HepG2 (cell line): ENCODE results near the gene UBP1. TPM values are rescaled to one million over a fixed set of nuclear protein-coding genes. Genes with fewer than 3 reads are reported as not detected.

Experiments used
- ATAC-seq: fragments of 200-7000 bp; cut with Tn5 transposase; 3 replicates; pipeline ENCODE4 v1.9.1; 2020; ENCODE audit warnings: mild to moderate bottlenecking, moderate library complexity
- BruUV-seq: library from RNA; stranded (reverse); fragments of 400-500 nt; replicated peaks from 2 replicates; lab custom pipeline; 2021; lab: Mats Ljungman, UMichigan
- CTCF ChIA-PET: fragments of 300-600 bp; formaldehyde crosslinking; extraction: SDS; loops from one replicate; lab custom pipeline; 2021; ENCODE audit warnings: low total read pairs, inconsistent platforms, low intra/inter-chr PET ratio; lab: Yijun Ruan, JAX
- POLR2A ChIA-PET: fragments of 350-600 bp; sonication (Branson Sonifier 250); formaldehyde crosslinking; loops from one replicate; lab custom pipeline; 2020; ENCODE audit warnings: antibody characterized with exemption, inconsistent platforms; lab: Yijun Ruan, JAX
- DNase-seq: peaks from one replicate; pipeline ENCODE4 v3.0.0-alpha.2; 2015; ENCODE audit warnings: low spot score
- FAIRE-seq: peaks from 3 replicates; lab custom pipeline; 2011; peaks lifted over from hg19 to GRCh38; lab: Jason Lieb, UNC
- H2AFZ ChIP-seq: one replicate; pipeline ENCODE4 v1.6.1; 2011; ENCODE audit warnings: low read length, inconsistent platforms
- H3K27ac ChIP-seq: fragments of 300-600 bp; 3 replicates; pipeline ENCODE4 v1.8.0; 2011; ENCODE audit warnings: mixed run types, mild to moderate bottlenecking, mixed read lengths, low read length, inconsistent platforms; ENCODE audit not compliant: insufficient read depth; ENCODE audit errors: extremely low read length
- H3K27me3 ChIP-seq, 2 experiments: fragments of 200-600 bp in 1 of 2; 2 replicates in 1 of 2; 3 replicates in 1 of 2; pipeline versions ENCODE4 v1.6.0 to v1.8.0; 2011; ENCODE audit warnings: low read length in 2 of 2, mild to moderate bottlenecking in 2 of 2, moderate library complexity in 2 of 2, inconsistent platforms in 1 of 2; ENCODE audit not compliant: insufficient read depth in 2 of 2, control insufficient read depth in 1 of 2
- H3K36me3 ChIP-seq, 2 experiments: fragments of 200-600 bp in 1 of 2; replicated peaks in 1 of 2; 2 replicates in 1 of 2; 3 replicates in 1 of 2; pipeline versions ENCODE4 v1.5.1 to v1.8.0; 2011; ENCODE audit warnings: low read length in 2 of 2, inconsistent platforms in 1 of 2; ENCODE audit not compliant: insufficient read depth in 2 of 2, control insufficient read depth in 1 of 2
- H3K4me1 ChIP-seq: 2 replicates; pipeline ENCODE4 v1.5.1; 2012; ENCODE audit warnings: low read length, inconsistent platforms; ENCODE audit not compliant: insufficient read depth
- H3K4me2 ChIP-seq: 2 replicates; pipeline ENCODE4 v1.6.0; 2011; ENCODE audit warnings: low read depth, low read length, inconsistent platforms
- H3K4me3 ChIP-seq, 3 experiments: fragments of 200-600 bp in 1 of 3; sonication (generic), shearing (Covaris generic) in 1 of 3; replicated peaks in 1 of 3; 2 replicates each; pipeline ENCODE4 v1.5.1; 2011 to 2016; ENCODE audit warnings: low read length in 3 of 3, inconsistent platforms in 2 of 3, low read depth in 2 of 3, mild to moderate bottlenecking in 2 of 3, control low read depth in 1 of 3, mixed read lengths in 1 of 3; ENCODE audit not compliant: insufficient read depth in 1 of 3
- H3K79me2 ChIP-seq: one replicate; pipeline ENCODE4 v1.6.1; 2011; ENCODE audit warnings: low read length, inconsistent platforms; ENCODE audit not compliant: insufficient read depth
- H3K9ac ChIP-seq: 2 replicates; pipeline ENCODE4 v1.6.0; 2011; ENCODE audit warnings: mild to moderate bottlenecking, low read depth, low read length, inconsistent platforms; ENCODE audit not compliant: insufficient read depth
- H3K9me3 ChIP-seq: 2 replicates; pipeline ENCODE4 v1.5.1; 2012; ENCODE audit warnings: mild to moderate bottlenecking, low read length
- H4K20me1 ChIP-seq: 2 replicates; pipeline ENCODE4 v1.6.0; 2011; ENCODE audit warnings: inconsistent platforms, mild to moderate bottlenecking, low read length, moderate library complexity; ENCODE audit not compliant: insufficient read depth
- MAZ ChIP-seq, 2 experiments: sonication (generic) in 1 of 2; formaldehyde crosslinking in 1 of 2; IDR thresholded peaks; 2 replicates each; pipeline versions ENCODE4 v1.5.0 to v1.6.1; 2012 to 2020; ENCODE audit warnings: low read depth in 2 of 2, mild to moderate bottlenecking in 2 of 2, borderline replicate concordance in 1 of 2, improper control_type of control experiment in 1 of 2, low read length in 1 of 2, missing genetic modification reagents in 1 of 2, moderate library complexity in 1 of 2
- RBM22 ChIP-seq: fragments of 200-400 bp; formaldehyde crosslinking; optimal IDR thresholded peaks from 2 replicates; pipeline ENCODE3; 2017; ENCODE audit warnings: mild to moderate bottlenecking, low read length, moderate library complexity
- REST ChIP-seq, 2 experiments: IDR thresholded peaks; 2 replicates each; pipeline ENCODE4 v1.6.1; 2011 to 2012; ENCODE audit warnings: low read length in 2 of 2, borderline replicate concordance in 1 of 2, low read depth in 1 of 2, mild to moderate bottlenecking in 1 of 2, moderate library complexity in 1 of 2
- SAP130 ChIP-seq: IDR thresholded peaks from 2 replicates; pipeline ENCODE4 v1.6.1; 2016; ENCODE audit warnings: low read depth
- SKIL ChIP-seq: sonication (generic); formaldehyde crosslinking; IDR thresholded peaks from 2 replicates; pipeline ENCODE4 v1.8.0; 2022; ENCODE audit warnings: missing genetic modification reagents, mild to moderate bottlenecking, moderate library complexity, borderline replicate concordance
- ZBTB38 ChIP-seq: sonication (generic); formaldehyde crosslinking; IDR thresholded peaks from 2 replicates; pipeline ENCODE4 v1.5.1; 2020; ENCODE audit warnings: mild to moderate bottlenecking, missing genetic modification reagents
- ZNF121 ChIP-seq: sonication (generic); formaldehyde crosslinking; IDR thresholded peaks from 2 replicates; pipeline ENCODE4 v1.5.0; 2020; ENCODE audit warnings: mild to moderate bottlenecking, missing genetic modification reagents
- ZNF329 ChIP-seq: sonication (generic); formaldehyde crosslinking; IDR thresholded peaks from 2 replicates; pipeline ENCODE4 v1.9.0; 2021; ENCODE audit warnings: low read depth, mild to moderate bottlenecking, missing genetic modification reagents
- WGBS: methylation state at CpG from one replicate; pipeline ENCODE4 v1.1.6; 2017; ENCODE audit warnings: low lambda C conversion rate; 5-methylcytosine and 5-hydroxymethylcytosine counted together
- in situ Hi-C: cut with HindIII; loops from 2 replicates; pipeline ENCODE4 v1.10.0; 2017; ENCODE audit warnings: low pct_unique_long_range_greater_than_20kb; ENCODE audit not compliant: extremely low pct_ligation_motif_present
- intact Hi-C: fragments of 100-400 bp; cut with micrococcal nuclease; formaldehyde crosslinking; loops from one replicate; pipeline ENCODE4 v1.10.0; 2022; ENCODE audit not compliant: unreplicated experiment
- polyA plus RNA-seq, 8 experiments: library from polyadenylated mRNA; depleted of rRNA in 3 of 8; stranded (reverse) in 7 of 8; unstranded in 1 of 8; fragments of >200 nt; fragmentation: Illumina TruSeq in 4 of 8; extraction: Trizol in 4 of 8; gene quantifications; 2 replicates each; pipeline versions ENCODE4 v1.2.1 to v1.2.3, GENCODE V29; 2011 to 2016; ENCODE audit warnings: low read depth in 4 of 8, missing spikeins in 1 of 8, mixed read lengths in 1 of 8; ENCODE audit not compliant: insufficient read depth in 1 of 8
- total RNA-seq, 5 experiments: library from RNA; depleted of rRNA; stranded (reverse); fragments of >200 nt; fragmentation: Illumina TruSeq; extraction: Trizol; gene quantifications; 2 replicates each; pipeline ENCODE4 v1.2.3, GENCODE V29; 2016; ENCODE audit warnings: low read depth in 1 of 5

The UBP1 gene
- total and polyA plus RNA-seq, 2 of the 13 experiments (the other 11 are each of a cell fraction or from before 2014, with no cell fraction given), result 48.3 to 79.9 TPM

- H3K9me3 ChIP-seq, result no peaks in the 10 kb centered on the region
- no peak for ATAC-seq
- peak; percentile 53 for TF ChIP-seq RBM22
- no peak for TF ChIP-seq ZNF329
- POLR2A ChIA-PET, result no interaction called here
- intact Hi-C loops, result no loop called here
- DNase-seq, result no peak
- CTCF ChIA-PET, result no interaction called here
- H2AFZ ChIP-seq, result no peak overlapping the region
- no peak overlapping the region for H3K4me3 ChIP-seq
- no peak overlapping the region for H3K9ac ChIP-seq
- 100% methylated on average over 1 of the region's 1 CpG for WGBS
- H3K36me3 ChIP-seq, result peaks cover 12 to 32% of the 10 kb centered on the region in 2 experiments
- no peak overlapping the region for H3K4me2 ChIP-seq
- no peaks in the 10 kb centered on the region for H3K27me3 ChIP-seq
- BruUV-seq, result no TSS peak
- H4K20me1 ChIP-seq, result no peaks in the 10 kb centered on the region
- no peak for FAIRE-seq
- in situ Hi-C loops, result no loop called here
- no peak overlapping the region for H3K27ac ChIP-seq
- no peaks in the 10 kb centered on the region for H3K4me1 ChIP-seq
- H3K79me2 ChIP-seq, result no peaks in the 10 kb centered on the region
These were observed 53.6 kb downstream of the UBP1 start for GRCh38 chr3:33386631-33387030.

- no peaks in the 10 kb centered on the region for H3K4me1 ChIP-seq
- intact Hi-C loops (no loop called here), in situ Hi-C loops (no loop called here)
- FAIRE-seq (no peak), DNase-seq (no peak), ATAC-seq (peak; percentile 41)
- no peaks in the 10 kb centered on the region for H3K27me3 ChIP-seq
- no peak overlapping the region for H3K27ac ChIP-seq
- no peaks in the 10 kb centered on the region for H3K79me2 ChIP-seq
- ChIA-PET POLR2A (no interaction called here), CTCF (no interaction called here)
- WGBS, result 72% methylated on average over 5 of the region's 5 CpGs
- no peak overlapping the region for H3K4me2 ChIP-seq
- no peak overlapping the region for H2AFZ ChIP-seq
- BruUV-seq, result no TSS peak
- no peak overlapping the region for H3K4me3 ChIP-seq
- H3K36me3 ChIP-seq, result peaks cover 7 to 31% of the 10 kb centered on the region in 2 experiments
- no peak for TF ChIP-seq ZNF121 (CRISPR knock-in tag)
- peak; percentile 78 for TF ChIP-seq RBM22
- TF ChIP-seq SAP130 (CRISPR knock-in tag), result peak; percentile 21; the same call in 1 of the 2 replicates
- TF ChIP-seq MAZ (IDR thresholded peaks at IDR 0.05; ENCODE audit: borderline replicate concordance, low read depth, low read length), result no peak
- TF ChIP-seq MAZ (CRISPR knock-in tag; IDR thresholded peaks at IDR 0.05; ENCODE audit: low read depth), result no peak
- peak in 1 of 2 experiments; percentile 20; a peak in 2 of 4 replicates for TF ChIP-seq REST (IDR thresholded peaks at IDR 0.05; ENCODE audit: borderline replicate concordance in 1 of 2, low read depth in 1 of 2, low read length in 2 of 2)
- no peak for TF ChIP-seq SKIL (CRISPR knock-in tag)
- 0 out of 2 replicates have a peak, but pooled peaks have one; percentile 60 for TF ChIP-seq ZBTB38 (CRISPR knock-in tag)
- no peaks in the 10 kb centered on the region for H3K9me3 ChIP-seq
- H4K20me1 ChIP-seq, result no peaks in the 10 kb centered on the region
- H3K9ac ChIP-seq, result no peak overlapping the region
These were observed 54.8 kb downstream of the UBP1 start for GRCh38 chr3:33385423-33385822.
